ENCODE measurements around the gene SASH1.

DNA sequence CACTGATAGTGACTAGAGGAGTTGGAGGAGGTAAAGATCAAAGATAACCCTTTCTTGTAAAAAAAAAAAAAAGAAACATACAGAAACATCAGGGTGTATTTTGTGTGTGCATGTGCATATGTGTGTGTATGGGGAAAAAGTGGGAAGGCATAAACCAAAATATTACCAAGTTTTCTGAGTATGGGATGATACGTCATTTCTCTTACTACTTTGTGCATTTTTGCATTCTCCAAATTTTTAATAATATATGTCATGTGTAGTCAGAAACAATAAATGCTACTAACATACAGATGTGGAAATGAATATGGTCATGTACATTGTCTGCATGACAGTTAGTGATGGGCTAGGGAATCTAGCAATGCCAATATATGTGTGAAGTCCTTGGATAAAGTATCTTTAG is 161.1 kb downstream of the SASH1 start:
- TF ChIP-seq MYC (IDR thresholded peaks at IDR 0.05; ENCODE audit: low read depth, low read length) (no peak), MYC (CRISPR knock-in tag; IDR thresholded peaks at IDR 0.05; ENCODE audit: borderline replicate concordance, low read depth) (no peak), YY1 (IDR thresholded peaks at IDR 0.05; ENCODE audit: borderline replicate concordance in 1 of 3, control insufficient read depth in 1 of 3, extremely low read depth in 1 of 3, insufficient read depth in 3 of 3, insufficient read length in 1 of 3, insufficient replicate concordance in 2 of 3, low read depth in 1 of 3, low read length in 2 of 3) (no peak), MAZ (CRISPR knock-in tag; conservative IDR thresholded peaks at IDR 0.05 in 1 of 2, IDR thresholded peaks at IDR 0.05 in 1 of 2) (no peak), SIX5 (IDR thresholded peaks at IDR 0.05; ENCODE audit: borderline replicate concordance in 1 of 2, insufficient read depth in 1 of 2, low read depth in 1 of 2, low read length in 2 of 2) (no peak), MAFK (IDR thresholded peaks at IDR 0.05; ENCODE audit: low read length) (no peak), PCBP2 (IDR thresholded peaks at IDR 0.05; ENCODE audit: low read depth, low read length, poor library complexity, severe bottlenecking) (no peak), SIN3A (IDR thresholded peaks at IDR 0.05; ENCODE audit: borderline replicate concordance in 2 of 2, control insufficient read depth in 1 of 2, low read depth in 2 of 2, low read length in 2 of 2) (no peak)
